Panc1 (cell line): ENCODE measurements around the gene RAP1GAP2.

Experiments
- POLR2AphosphoS5 ChIP-seq: IDR thresholded peaks from 2 replicates; pipeline ENCODE4 v1.6.1; 2012; ENCODE audit warnings: mild to moderate bottlenecking, low read depth, low read length, moderate library complexity
- TF ChIP-seq, protein P1 (sequence below): fragments of 450-650 bp; IDR thresholded peaks from 2 replicates; pipeline ENCODE4 v1.5.1; 2017; ENCODE audit warnings: mild to moderate bottlenecking
- TF ChIP-seq, protein P2 (sequence below), 2 experiments: IDR thresholded peaks; 2 replicates each; pipeline ENCODE4 v1.6.1; 2011 to 2012; ENCODE audit warnings: low read depth in 2 of 2, control low read depth in 1 of 2, low read length in 1 of 2, mild to moderate bottlenecking in 1 of 2, moderate library complexity in 1 of 2; ENCODE audit not compliant: insufficient read depth in 1 of 2

DNA sequence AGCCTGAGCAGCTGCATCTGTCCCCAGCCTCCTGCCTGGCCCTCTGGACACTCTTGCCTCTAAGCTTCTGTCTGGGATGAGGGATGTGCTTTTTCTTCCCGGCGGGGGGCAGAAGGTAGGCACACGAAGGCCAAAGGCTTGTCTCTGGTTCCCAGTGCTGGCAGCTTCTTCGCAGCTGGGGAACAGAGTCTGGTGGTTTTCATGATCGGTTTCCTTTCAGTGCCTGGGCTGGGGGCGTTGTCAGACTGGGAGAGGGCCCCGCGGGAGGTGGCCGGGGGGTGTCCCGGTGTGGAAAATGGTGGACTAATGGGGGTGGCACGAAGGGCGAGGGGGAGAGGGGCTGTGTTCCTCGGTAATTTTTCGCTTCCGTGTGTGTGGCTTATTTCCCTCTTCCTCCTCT, 988 bp downstream of the RAP1GAP2 start:
- TF ChIP-seq, protein P1, sequence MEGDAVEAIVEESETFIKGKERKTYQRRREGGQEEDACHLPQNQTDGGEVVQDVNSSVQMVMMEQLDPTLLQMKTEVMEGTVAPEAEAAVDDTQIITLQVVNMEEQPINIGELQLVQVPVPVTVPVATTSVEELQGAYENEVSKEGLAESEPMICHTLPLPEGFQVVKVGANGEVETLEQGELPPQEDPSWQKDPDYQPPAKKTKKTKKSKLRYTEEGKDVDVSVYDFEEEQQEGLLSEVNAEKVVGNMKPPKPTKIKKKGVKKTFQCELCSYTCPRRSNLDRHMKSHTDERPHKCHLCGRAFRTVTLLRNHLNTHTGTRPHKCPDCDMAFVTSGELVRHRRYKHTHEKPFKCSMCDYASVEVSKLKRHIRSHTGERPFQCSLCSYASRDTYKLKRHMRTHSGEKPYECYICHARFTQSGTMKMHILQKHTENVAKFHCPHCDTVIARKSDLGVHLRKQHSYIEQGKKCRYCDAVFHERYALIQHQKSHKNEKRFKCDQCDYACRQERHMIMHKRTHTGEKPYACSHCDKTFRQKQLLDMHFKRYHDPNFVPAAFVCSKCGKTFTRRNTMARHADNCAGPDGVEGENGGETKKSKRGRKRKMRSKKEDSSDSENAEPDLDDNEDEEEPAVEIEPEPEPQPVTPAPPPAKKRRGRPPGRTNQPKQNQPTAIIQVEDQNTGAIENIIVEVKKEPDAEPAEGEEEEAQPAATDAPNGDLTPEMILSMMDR = no peak
- no peak for TF ChIP-seq POLR2AphosphoS5
- TF ChIP-seq, protein P2, sequence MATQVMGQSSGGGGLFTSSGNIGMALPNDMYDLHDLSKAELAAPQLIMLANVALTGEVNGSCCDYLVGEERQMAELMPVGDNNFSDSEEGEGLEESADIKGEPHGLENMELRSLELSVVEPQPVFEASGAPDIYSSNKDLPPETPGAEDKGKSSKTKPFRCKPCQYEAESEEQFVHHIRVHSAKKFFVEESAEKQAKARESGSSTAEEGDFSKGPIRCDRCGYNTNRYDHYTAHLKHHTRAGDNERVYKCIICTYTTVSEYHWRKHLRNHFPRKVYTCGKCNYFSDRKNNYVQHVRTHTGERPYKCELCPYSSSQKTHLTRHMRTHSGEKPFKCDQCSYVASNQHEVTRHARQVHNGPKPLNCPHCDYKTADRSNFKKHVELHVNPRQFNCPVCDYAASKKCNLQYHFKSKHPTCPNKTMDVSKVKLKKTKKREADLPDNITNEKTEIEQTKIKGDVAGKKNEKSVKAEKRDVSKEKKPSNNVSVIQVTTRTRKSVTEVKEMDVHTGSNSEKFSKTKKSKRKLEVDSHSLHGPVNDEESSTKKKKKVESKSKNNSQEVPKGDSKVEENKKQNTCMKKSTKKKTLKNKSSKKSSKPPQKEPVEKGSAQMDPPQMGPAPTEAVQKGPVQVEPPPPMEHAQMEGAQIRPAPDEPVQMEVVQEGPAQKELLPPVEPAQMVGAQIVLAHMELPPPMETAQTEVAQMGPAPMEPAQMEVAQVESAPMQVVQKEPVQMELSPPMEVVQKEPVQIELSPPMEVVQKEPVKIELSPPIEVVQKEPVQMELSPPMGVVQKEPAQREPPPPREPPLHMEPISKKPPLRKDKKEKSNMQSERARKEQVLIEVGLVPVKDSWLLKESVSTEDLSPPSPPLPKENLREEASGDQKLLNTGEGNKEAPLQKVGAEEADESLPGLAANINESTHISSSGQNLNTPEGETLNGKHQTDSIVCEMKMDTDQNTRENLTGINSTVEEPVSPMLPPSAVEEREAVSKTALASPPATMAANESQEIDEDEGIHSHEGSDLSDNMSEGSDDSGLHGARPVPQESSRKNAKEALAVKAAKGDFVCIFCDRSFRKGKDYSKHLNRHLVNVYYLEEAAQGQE (IDR thresholded peaks at IDR 0.05; ENCODE audit: insufficient read depth in 1 of 2, low read depth in 2 of 2, low read length in 1 of 2) = no peak
